Sigmoid colon (tissue), 7 donors: ENCODE results near the gene STAM2. TPM values are rescaled to one million over a fixed set of nuclear protein-coding genes. Genes with fewer than 3 reads are reported as not detected.
A peak's percentile ranks its signal among the peaks of the same experiment; 100 is the strongest.
"Not testable (repeated sequence)": the region's sequence is repeated elsewhere in the genome, so short reads cannot be mapped to it uniquely, and the experiment has no call there.

Experiments used
- DNase-seq: peaks from one replicate; pipeline ENCODE4 v3.0.0-alpha.2; 2019
- H3K27ac ChIP-seq, 4 donors: fragments of 200-600 bp; sonication (generic); one replicate each; pipeline ENCODE4 v1.5.1; 2016 to 2019; ENCODE audit warnings: mild to moderate bottlenecking in 1 of 4
- H3K27me3 ChIP-seq, 3 donors: fragments of 200-600 bp; sonication (generic); one replicate each; pipeline ENCODE4 v1.5.1; 2019; ENCODE audit warnings: mild to moderate bottlenecking in 1 of 3
- H3K36me3 ChIP-seq, 4 donors: fragments of 200-600 bp; sonication (generic); one replicate each; pipeline ENCODE4 v1.5.1; 2016 to 2019
- H3K4me1 ChIP-seq, 4 donors: fragments of 200-600 bp; sonication (generic); one replicate each; pipeline ENCODE4 v1.5.1; 2017 to 2019
- H3K4me3 ChIP-seq, 4 donors: fragments of 200-600 bp; sonication (generic); one replicate each; pipeline ENCODE4 v1.5.1; 2017 to 2019; ENCODE audit warnings: mild to moderate bottlenecking in 2 of 4, moderate library complexity in 1 of 4
- H3K9me3 ChIP-seq, 4 donors: fragments of 200-600 bp in 3 of 4; sonication (generic) in 3 of 4; one replicate each; pipeline versions ENCODE4 v1.5.1 to v1.6.1; 2013 to 2019
- EP300 ChIP-seq, 4 donors: sonication (generic); formaldehyde crosslinking; IDR thresholded peaks; one replicate each; pipeline ENCODE4 v1.6.1; 2017; ENCODE audit warnings: antibody characterized with exemption in 4 of 4
- POLR2A ChIP-seq, 2 donors: fragments of 450-650 bp; IDR thresholded peaks; one replicate each; pipeline ENCODE4 v1.6.1; 2016; ENCODE audit warnings: antibody characterized with exemption in 2 of 2, mild to moderate bottlenecking in 2 of 2, moderate library complexity in 2 of 2
- POLR2AphosphoS5 ChIP-seq, 4 donors: sonication (generic); formaldehyde crosslinking; IDR thresholded peaks; one replicate each; pipeline ENCODE4 v1.6.1; 2017; ENCODE audit warnings: antibody characterized with exemption in 4 of 4
- WGBS, 2 donors: extraction: QIAGEN DNeasy Blood & Tissue Kit; methylation state at CpG; one replicate each; pipeline ENCODE4 v1.1.7; 2013; 5-methylcytosine and 5-hydroxymethylcytosine counted together
- intact Hi-C: fragments of 100-400 bp; cut with DNase I; formaldehyde crosslinking; loops from one replicate; pipeline ENCODE4 v1.15.1; 2023
- polyA plus RNA-seq, 3 donors: library from polyadenylated mRNA; stranded (reverse); fragments of 200-250 nt; gene quantifications; one replicate each; pipeline ENCODE4 v1.2.3, GENCODE V29; 2013
- total RNA-seq, 4 donors: library from RNA; depleted of rRNA; stranded (reverse); fragments of >200 nt; gene quantifications; one replicate each; pipeline ENCODE4 v1.1.0, GENCODE V29; 2016
- TF ChIP-seq, protein P1 (sequence below), 4 experiments: fragments of 450-650 bp in 3 of 4; fragments of 200-600 bp in 1 of 4; IDR thresholded peaks; one replicate each; pipeline ENCODE4 v1.5.1; 2016 to 2019; ENCODE audit warnings: antibody characterized with exemption in 4 of 4, mild to moderate bottlenecking in 3 of 4, moderate library complexity in 2 of 4
- donor health status: healthy with polysubstance abuse.
- donor health status: Bipolar disorder and iron deficiency.
- donor health status: healthy.

Gene STAM2
- total and polyA plus RNA-seq, 7 donors: 9.0 to 36.7 (median 26.3) TPM

DNA sequence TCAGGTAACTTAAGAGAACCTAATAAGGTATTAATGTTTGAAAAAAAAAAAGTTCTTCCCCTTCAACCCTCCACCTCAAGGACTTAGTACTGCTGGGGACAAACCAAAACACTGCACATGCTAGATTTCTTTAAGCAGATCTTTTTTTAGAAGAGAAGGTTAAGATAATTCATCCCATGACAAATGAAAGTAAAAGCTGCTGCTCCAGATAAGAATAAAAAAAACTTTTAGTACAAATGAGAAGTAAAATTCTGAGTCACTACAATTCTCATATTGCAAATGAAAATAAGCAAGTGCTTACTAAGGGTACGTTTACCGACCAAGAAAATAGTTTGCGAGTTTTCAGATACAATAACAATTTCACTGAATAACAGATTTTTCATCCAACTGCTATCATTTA, 8.9 kb downstream of the STAM2 start:
- peak overlapping the region in 3 of 4 donors; percentile 25 to 55 (median 48) for H3K27ac ChIP-seq
- no peaks in the 10 kb centered on the region for H3K27me3 ChIP-seq
- no peak for DNase-seq
- peaks cover 0 to 52% (median 30%) of the 10 kb centered on the region in 4 donors for H3K4me1 ChIP-seq
- no peaks in the 10 kb centered on the region for H3K36me3 ChIP-seq
- H3K4me3 ChIP-seq: peak overlapping the region in 1 of 4 donors; percentile 5
- WGBS, 2 donors: 41 to 73% methylated on average over 3 of the region's 3 CpGs
- TF ChIP-seq POLR2AphosphoS5 (IDR thresholded peaks at IDR 0.05) (no peak), POLR2A (IDR thresholded peaks at IDR 0.05) (no peak)
- TF ChIP-seq, protein P1, sequence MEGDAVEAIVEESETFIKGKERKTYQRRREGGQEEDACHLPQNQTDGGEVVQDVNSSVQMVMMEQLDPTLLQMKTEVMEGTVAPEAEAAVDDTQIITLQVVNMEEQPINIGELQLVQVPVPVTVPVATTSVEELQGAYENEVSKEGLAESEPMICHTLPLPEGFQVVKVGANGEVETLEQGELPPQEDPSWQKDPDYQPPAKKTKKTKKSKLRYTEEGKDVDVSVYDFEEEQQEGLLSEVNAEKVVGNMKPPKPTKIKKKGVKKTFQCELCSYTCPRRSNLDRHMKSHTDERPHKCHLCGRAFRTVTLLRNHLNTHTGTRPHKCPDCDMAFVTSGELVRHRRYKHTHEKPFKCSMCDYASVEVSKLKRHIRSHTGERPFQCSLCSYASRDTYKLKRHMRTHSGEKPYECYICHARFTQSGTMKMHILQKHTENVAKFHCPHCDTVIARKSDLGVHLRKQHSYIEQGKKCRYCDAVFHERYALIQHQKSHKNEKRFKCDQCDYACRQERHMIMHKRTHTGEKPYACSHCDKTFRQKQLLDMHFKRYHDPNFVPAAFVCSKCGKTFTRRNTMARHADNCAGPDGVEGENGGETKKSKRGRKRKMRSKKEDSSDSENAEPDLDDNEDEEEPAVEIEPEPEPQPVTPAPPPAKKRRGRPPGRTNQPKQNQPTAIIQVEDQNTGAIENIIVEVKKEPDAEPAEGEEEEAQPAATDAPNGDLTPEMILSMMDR (IDR thresholded peaks at IDR 0.05): no peak
- no peaks in the 10 kb centered on the region for H3K9me3 ChIP-seq
- intact Hi-C loops: no loop called here

- peaks cover 0 to 43% (median 29%) of the 10 kb centered on the region in 4 donors for H3K4me1 ChIP-seq
- no peaks in the 10 kb centered on the region for H3K27me3 ChIP-seq
- DNase-seq: no peak
- intact Hi-C loops: no loop called here
- TF ChIP-seq POLR2A (IDR thresholded peaks at IDR 0.05) (no peak), POLR2AphosphoS5 (IDR thresholded peaks at IDR 0.05) (no peak), EP300 (IDR thresholded peaks at IDR 0.05) (no peak)
- TF ChIP-seq, protein P1 (IDR thresholded peaks at IDR 0.05): no peak
- no peaks in the 10 kb centered on the region for H3K9me3 ChIP-seq
- 95 to 96% methylated on average over 7 of the region's 7 CpGs for WGBS, 2 donors
- H3K4me3 ChIP-seq: no peak overlapping the region
- H3K27ac ChIP-seq: peak overlapping the region in 2 of 4 donors; percentile 48 to 55
- no peaks in the 10 kb centered on the region for H3K36me3 ChIP-seq
These were observed 9.8 kb downstream of the STAM2 start for GRCh38 chr2:152165780-152166179.

DNA sequence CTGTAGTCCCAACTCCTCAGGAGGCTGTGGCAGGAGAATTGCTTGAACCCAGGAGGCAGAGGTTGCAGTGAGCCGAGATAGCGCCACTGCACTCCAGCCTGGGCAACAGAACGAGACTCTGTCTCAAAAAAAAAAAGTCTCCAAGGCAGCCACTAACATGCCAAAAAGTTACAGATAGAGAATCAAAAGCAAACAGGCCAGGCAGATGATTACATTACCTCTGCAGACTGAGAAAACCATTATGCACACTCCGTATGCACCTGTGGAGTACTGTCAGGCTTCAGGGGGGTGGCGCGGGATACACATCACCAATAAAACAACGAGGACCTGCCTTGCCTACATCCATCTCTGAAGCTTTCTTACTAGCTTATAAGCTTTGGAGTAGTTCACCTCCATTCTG, 10.3 kb downstream of the STAM2 start:
- H3K27me3 ChIP-seq: no peaks in the 10 kb centered on the region
- H3K4me3 ChIP-seq: no peak overlapping the region
- intact Hi-C loops: no loop called here
- 92 to 96% methylated on average over 7 of the region's 7 CpGs for WGBS, 2 donors
- peaks cover 0 to 43% (median 29%) of the 10 kb centered on the region in 4 donors for H3K4me1 ChIP-seq
- DNase-seq: no peak
- no peaks in the 10 kb centered on the region for H3K9me3 ChIP-seq
- no peak for TF ChIP-seq POLR2A (IDR thresholded peaks at IDR 0.05)
- no peak overlapping the region for H3K27ac ChIP-seq
- H3K36me3 ChIP-seq: no peaks in the 10 kb centered on the region

- H3K36me3 ChIP-seq, DNase-seq, H3K27me3 ChIP-seq, H3K9me3 ChIP-seq, intact Hi-C loops, H3K4me3 ChIP-seq, H3K27ac ChIP-seq: not testable (repeated sequence)
- peaks cover 0 to 41% (median 25%) of the 10 kb centered on the region in 4 donors for H3K4me1 ChIP-seq
- 79 to 91% methylated on average over 5 of the region's 5 CpGs for WGBS, 2 donors
These were observed 11.9 kb downstream of the STAM2 start for GRCh38 chr2:152163669-152164068.

DNA sequence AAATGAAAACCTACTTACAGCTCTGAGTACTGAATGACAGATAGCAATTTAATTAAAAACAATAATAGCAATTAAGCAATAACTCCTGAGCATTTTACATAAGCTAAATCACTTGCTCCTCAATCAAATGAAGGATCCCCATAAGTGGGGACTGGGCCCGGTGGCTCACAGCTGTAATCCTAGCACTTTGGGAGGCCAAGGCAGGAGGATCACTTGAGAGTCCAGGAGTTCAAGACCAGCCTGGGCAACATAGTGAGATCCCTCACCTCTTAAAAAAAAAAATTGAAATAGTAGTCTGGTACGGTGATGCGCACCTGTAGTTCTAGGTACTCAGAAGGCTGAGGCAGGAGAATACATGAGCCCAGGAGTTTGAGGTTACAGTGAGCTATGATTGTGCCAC, 13.4 kb downstream of the STAM2 start:
- 97 to 99% methylated on average over 3 of the region's 3 CpGs for WGBS, 2 donors
- Histone ChIP-seq H3K27me3 (no peaks in the 10 kb centered on the region), H3K4me1 (peaks cover 0 to 32% (median 17%) of the 10 kb centered on the region in 4 donors), H3K27ac (no peak overlapping the region), H3K4me3 (no peak overlapping the region), H3K9me3 (no peaks in the 10 kb centered on the region), H3K36me3 (no peaks in the 10 kb centered on the region)
- TF ChIP-seq, protein P1 (IDR thresholded peaks at IDR 0.05): no peak
- TF ChIP-seq POLR2AphosphoS5 (IDR thresholded peaks at IDR 0.05) (no peak), EP300 (IDR thresholded peaks at IDR 0.05) (no peak), POLR2A (IDR thresholded peaks at IDR 0.05) (no peak)
- no peak for DNase-seq
- intact Hi-C loops: no loop called here

GRCh38 chr2:152161598-152161997, 14.0 kb downstream of the STAM2 start:
- intact Hi-C loops: no loop called here
- no peak for DNase-seq
- no peak overlapping the region for H3K4me3 ChIP-seq
- H3K27ac ChIP-seq: no peak overlapping the region
- TF ChIP-seq POLR2AphosphoS5 (IDR thresholded peaks at IDR 0.05): no peak
- H3K4me1 ChIP-seq: peaks cover 0 to 27% (median 14%) of the 10 kb centered on the region in 4 donors
- H3K9me3 ChIP-seq: no peaks in the 10 kb centered on the region
- H3K36me3 ChIP-seq: no peaks in the 10 kb centered on the region
- 90 to 93% methylated on average over 4 of the region's 4 CpGs for whole genome bisulfite sequencing, 2 donors
- no peaks in the 10 kb centered on the region for H3K27me3 ChIP-seq

DNA sequence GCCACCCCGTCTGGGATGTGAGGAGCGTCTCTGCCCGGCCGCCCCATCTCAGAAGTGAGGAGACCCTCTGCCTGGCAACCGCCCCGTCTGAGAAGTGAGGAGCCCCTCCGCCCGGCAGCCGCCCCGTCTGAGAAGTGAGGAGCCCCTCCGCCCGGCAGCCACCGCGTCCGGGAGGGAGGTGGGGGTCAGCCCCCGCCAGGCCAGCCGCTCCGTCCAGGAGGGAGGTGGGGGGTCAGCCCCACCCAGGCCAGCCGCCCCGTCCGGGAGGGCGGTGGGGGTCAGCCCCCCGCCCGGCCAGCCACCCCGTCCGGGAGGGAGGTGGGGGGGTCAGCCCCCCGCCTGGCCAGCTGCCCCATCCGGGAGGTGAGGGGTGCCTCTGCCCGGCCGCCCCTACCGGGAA, 15.2 kb downstream of the STAM2 start:
- H3K36me3 ChIP-seq, intact Hi-C loops, DNase-seq, H3K27me3 ChIP-seq, H3K4me3 ChIP-seq, H3K27ac ChIP-seq, H3K9me3 ChIP-seq: not testable (repeated sequence)
- 97% methylated on average over 31 of the region's 31 CpGs for WGBS, 2 donors
- peaks cover 0 to 15% (median 4%) of the 10 kb centered on the region in 4 donors for H3K4me1 ChIP-seq
